Gastrocnemius medialis (tissue), 4 donors: ENCODE results near the gene ZDHHC14.

Experiments used
- POLR2A ChIP-seq, 2 donors: fragments of 450-650 bp; IDR thresholded peaks; one replicate each; pipeline ENCODE4 v1.6.1; 2017; ENCODE audit warnings: antibody characterized with exemption in 2 of 2, mild to moderate bottlenecking in 2 of 2, moderate library complexity in 2 of 2
- TF ChIP-seq, protein P1 (sequence below), 5 experiments: fragments of 450-650 bp in 3 of 5; fragments of 200-600 bp in 2 of 5; sonication (generic) in 2 of 5; IDR thresholded peaks in 4 of 5; conservative IDR thresholded peaks in 1 of 5; 1 replicate in 4 of 5; 2 replicates in 1 of 5; pipeline ENCODE4 v1.5.1; 2016 to 2019; ENCODE audit warnings: antibody characterized with exemption in 5 of 5, mild to moderate bottlenecking in 3 of 5, moderate library complexity in 3 of 5

DNA sequence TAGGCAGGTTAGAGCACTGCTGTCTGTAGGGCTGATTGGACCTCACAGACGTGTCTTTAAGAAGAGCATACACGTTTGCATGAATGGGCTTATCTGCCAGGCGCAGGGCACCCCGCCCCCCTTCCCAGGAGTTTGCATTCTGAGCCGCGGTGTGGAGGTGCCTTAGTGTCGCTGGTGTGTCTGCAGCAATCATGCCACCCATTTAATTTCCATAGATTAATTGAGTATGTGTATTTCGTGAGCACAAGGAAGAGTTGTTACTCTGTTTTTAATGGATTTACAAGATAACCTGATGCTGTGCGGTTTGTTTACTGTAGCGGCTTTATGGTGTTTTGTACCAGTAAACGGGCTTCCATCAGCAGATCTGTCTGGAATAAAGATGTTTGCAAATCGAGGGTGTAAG lies 107.7 kb downstream of the ZDHHC14 start:
- TF ChIP-seq, protein P1, sequence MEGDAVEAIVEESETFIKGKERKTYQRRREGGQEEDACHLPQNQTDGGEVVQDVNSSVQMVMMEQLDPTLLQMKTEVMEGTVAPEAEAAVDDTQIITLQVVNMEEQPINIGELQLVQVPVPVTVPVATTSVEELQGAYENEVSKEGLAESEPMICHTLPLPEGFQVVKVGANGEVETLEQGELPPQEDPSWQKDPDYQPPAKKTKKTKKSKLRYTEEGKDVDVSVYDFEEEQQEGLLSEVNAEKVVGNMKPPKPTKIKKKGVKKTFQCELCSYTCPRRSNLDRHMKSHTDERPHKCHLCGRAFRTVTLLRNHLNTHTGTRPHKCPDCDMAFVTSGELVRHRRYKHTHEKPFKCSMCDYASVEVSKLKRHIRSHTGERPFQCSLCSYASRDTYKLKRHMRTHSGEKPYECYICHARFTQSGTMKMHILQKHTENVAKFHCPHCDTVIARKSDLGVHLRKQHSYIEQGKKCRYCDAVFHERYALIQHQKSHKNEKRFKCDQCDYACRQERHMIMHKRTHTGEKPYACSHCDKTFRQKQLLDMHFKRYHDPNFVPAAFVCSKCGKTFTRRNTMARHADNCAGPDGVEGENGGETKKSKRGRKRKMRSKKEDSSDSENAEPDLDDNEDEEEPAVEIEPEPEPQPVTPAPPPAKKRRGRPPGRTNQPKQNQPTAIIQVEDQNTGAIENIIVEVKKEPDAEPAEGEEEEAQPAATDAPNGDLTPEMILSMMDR (IDR thresholded peaks at IDR 0.05 in 4 of 5, conservative IDR thresholded peaks at IDR 0.05 in 1 of 5) = no peak
- no peak for TF ChIP-seq POLR2A (IDR thresholded peaks at IDR 0.05)
